Activated CD4-positive, CD25-positive, alpha-beta regulatory T cell treated with anti-CD3 and anti-CD28 coated beads, Interleukin-2, amount 50 U/mL, for 24 hours (primary cell): ENCODE results near the gene FBXO42.
A peak's percentile ranks its signal among the peaks of the same experiment; 100 is the strongest.

Experiments used
- ATAC-seq, 2 donors: fragments of 150-1000 bp; cut with Tn5 transposase; one replicate each; pipeline ENCODE4 v1.10.0; 2021; ENCODE audit warnings: mild to moderate bottlenecking in 1 of 2, moderate library complexity in 1 of 2

Gene FBXO42

GRCh38 chr1:16351994-16352841 lies at the start of gene FBXO42:
Gene FBXO42, minus strand, starts transcription at chr1:16352480. Its CDS starts 37,062 bp downstream, at chr1:16315418.
- ATAC-seq: peak; percentile 93 to 97

DNA sequence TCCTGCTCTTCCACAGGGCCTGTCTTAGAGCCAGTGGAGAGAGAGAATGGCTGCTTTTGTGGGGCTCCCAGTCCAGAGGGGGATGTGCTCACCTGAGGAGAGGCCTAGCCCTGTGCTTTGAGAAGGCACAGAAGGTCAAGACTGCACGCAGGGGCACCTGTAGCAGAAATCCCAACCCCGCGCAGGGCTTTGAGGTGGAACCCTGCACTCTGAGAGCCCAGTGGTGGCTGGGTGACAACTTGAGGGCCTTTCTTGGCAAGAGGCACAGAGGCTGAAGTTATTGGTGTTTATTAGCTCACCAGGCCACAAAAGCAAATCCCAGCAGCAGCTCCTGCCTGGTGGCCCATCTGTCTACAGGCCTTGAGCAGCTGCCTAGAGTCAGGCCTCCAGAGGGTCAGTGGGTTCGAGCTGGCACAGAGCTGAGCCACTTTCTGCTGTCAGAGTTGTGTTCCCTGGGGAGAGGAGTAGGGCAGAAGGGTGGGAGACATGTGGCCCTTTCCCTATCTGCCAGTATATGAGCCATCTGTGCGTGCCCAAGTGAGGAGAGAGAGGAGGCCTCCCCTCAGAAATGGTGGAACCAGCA lies 46.2 kb upstream of the FBXO42 start:
- ATAC-seq: no peak

GRCh38 chr1:16397120-16397519 lies 44.8 kb upstream of the FBXO42 start:
- ATAC-seq: no peak

DNA sequence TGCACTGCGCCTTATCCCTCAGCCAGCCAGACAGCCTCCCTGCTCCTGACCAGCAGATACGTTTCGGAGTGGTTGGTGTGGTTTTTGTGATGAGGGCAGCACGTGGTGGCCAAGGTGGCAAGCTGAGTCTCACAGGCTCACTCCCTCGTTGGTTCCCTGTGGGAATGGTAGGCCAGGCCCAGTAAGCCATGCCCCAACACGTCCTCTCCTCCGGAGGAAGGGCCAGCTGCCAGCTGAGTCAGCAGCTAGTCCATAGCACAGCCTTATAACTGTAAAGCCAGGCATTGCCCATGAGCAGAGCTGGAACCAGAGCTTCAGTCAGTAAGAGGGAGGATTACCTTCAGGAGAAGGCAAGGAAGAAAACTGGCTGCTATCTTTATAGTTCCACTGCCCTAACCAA lies 44.3 kb upstream of the FBXO42 start:
- ATAC-seq: no peak

DNA sequence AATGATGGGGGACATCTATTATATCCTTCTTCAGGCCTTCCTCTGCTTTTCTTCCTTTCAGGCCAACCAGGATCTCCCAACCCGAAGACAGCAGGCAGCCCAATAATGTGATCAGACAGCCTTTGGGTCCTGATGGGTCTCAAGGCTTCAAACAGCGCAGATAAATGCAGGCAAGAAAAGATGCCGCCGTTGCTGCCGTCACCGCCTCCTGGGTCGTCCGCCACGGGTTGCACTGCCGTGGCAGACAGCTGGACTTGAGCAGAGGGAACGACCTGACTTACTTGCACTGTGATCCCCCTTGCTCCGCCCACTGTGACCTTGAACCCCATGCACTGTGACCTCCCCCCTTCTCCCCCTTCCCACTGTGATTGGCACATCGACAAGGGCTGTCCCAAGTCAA lies 42.7 kb upstream of the FBXO42 start:
- ATAC-seq: no peak

DNA sequence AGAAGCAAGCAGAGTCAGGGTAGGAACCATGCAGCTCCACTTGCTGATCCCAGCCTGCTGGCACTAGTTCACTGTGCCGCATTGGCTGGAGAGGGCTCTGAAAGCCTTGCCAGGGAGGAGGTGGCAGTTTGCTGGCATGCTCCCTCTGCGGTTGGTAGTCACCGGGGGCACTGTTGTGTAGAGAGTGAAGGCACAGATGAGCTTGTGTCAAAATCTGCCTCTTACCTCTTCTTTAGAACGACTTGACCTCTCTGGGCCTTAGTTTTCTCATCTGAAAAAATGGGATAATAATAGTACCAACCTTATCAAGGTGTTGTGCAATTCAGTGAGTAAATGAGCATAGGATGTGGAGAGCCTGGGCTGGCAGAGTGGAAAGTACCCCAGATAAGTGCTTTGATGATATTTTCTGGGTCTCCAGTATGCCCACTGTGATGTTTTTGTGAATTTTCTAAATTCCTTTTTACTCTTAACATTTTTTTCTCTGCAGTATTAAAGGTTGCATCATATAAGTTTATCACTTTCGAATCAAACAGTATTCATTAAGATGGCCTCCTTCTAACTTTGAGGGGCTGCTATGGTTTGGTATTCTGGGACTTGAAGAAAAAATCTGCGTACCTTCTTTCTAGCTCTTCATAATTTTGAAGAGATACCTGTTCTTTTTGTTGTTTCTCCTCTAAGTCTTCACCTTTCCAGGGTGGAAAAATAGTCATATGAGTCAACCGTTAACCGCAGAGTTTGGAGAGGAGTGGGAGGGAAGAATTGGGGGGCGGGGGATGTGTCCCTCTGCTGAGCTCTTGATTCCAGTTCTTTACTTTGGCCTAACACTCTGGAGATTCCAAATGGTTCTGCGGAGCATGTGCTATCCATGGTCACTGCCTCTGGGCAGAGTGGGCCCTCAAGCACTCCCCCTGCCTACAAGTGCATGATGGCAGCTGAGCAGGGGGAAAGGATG lies 41.6 kb upstream of the FBXO42 start:
- no peak for ATAC-seq

DNA sequence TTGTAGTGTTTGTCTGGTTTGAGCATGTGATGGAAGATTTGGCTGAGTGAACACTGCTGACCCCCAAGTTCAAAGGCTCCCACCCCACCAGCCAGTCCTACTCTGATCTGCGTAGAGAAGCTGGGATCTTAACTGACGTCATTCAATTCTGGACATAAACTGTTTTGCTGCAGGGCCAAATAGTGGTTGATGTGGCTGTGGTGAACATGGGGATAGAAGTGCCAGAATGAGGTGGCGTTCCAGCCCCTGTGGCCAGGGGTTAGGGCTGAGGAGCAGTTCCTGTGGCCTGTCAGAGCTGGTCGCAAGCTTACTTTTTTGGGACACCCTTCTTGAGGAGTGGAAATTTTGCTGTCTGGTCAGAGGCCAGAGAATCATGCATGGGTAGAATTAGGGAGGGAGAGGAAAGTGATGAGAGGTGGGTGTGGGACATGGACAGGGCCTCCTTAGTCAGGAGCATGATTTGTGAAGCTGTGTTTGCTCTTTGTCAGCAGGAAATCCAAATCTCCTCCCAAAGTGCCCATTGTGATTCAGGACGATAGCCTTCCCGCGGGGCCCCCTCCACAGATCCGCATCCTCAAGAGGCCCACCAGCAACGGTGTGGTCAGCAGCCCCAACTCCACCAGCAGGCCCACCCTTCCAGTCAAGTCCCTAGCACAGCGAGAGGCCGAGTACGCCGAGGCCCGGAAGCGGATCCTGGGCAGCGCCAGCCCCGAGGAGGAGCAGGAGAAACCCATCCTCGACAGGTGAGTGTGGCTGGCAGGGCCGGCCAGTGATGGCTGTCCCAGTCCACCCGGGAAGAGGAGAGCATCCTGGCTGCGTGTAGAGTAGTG lies 40.7 kb upstream of the FBXO42 start:
- ATAC-seq: no peak

- no peak for ATAC-seq
Measured at GRCh38 chr1:16391411-16391810, 39.1 kb upstream of the FBXO42 start.

- ATAC-seq: peak; percentile 33 to 37
Measured at GRCh38 chr1:16387201-16388188, 35.2 kb upstream of the FBXO42 start.

- ATAC-seq: peak in 1 of 2 donors; percentile 38
Measured at GRCh38 chr1:16386454-16387113, 34.3 kb upstream of the FBXO42 start.

DNA sequence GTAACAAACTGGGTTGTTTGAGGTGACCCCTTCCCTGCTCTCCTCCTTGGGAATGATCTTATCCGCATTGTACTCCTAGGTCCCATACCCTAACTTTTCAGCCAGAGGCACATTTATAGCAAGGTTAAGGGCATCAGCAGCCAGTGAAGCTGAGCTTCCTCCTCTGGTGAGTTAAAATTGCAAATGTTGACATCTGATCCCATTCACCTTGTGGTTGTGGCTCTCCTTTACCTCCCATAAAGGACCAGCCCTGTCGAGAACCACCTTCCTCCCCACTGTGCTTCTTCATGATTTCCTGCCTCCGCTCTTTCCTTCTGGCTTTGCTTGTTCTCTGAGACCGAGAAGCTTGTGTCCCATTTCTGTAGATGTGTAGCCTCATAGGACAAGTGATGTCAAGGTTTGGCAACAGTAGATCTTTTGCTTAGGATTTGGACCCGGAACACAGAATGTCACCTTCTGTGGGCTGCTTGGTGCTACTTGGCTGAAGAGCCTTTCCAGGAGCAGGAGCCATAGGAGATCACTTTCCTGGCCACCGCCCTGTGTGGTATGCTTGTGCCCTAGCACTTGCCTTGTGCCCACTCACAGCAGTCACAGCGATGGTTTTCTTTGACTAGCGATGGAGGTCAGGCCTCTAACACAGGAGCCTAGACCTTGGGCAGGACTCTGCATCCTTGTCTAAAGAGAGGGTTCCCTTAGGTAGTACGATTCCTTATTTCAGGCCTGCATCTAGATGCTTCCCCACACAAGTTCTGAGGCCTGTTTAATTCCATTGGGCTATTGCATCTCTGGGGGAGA lies 33.6 kb upstream of the FBXO42 start:
- no peak for ATAC-seq

DNA sequence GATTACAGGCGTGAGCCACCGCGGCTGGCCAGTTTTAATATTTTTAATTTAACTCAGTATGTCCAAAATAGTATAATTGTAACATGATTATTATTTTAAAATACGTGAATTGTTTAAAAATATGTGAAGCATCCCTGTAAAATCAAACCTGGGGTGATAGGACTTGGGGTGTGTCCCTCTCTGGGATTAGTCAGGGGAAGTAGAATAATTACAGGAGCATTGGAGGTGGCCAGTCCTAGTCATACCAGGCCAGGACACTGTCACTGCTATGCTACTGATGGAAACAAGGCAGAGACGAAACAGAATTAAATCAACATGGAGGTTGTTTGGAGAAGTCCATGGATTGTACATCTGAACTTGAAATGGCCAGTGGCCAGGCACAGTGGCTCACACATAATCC lies 31.6 kb upstream of the FBXO42 start:
- no peak for ATAC-seq

- no peak for ATAC-seq
Measured at GRCh38 chr1:16380868-16381267, 28.6 kb upstream of the FBXO42 start.

DNA sequence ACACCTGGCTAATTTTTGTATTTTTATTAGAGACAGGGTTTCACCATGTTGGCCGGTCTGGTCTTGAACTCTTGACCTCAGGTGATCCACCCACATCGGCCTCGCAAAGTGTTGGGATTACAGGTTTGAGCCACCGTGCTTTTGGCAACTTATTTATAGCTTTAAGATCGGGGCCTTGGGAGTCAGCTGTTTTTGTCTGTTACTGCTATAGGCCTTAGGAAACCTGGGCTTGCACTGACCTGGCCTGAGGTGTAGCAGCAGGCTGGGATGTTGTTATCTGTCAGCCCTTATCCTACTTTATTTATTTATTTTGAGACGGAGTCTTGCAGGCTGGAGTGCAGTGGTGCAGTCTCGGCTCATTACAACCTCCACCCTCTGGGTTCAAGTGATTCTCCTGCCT lies 26.2 kb upstream of the FBXO42 start:
- no peak for ATAC-seq

- ATAC-seq: no peak
Measured at GRCh38 chr1:16376971-16377370, 24.7 kb upstream of the FBXO42 start.

DNA sequence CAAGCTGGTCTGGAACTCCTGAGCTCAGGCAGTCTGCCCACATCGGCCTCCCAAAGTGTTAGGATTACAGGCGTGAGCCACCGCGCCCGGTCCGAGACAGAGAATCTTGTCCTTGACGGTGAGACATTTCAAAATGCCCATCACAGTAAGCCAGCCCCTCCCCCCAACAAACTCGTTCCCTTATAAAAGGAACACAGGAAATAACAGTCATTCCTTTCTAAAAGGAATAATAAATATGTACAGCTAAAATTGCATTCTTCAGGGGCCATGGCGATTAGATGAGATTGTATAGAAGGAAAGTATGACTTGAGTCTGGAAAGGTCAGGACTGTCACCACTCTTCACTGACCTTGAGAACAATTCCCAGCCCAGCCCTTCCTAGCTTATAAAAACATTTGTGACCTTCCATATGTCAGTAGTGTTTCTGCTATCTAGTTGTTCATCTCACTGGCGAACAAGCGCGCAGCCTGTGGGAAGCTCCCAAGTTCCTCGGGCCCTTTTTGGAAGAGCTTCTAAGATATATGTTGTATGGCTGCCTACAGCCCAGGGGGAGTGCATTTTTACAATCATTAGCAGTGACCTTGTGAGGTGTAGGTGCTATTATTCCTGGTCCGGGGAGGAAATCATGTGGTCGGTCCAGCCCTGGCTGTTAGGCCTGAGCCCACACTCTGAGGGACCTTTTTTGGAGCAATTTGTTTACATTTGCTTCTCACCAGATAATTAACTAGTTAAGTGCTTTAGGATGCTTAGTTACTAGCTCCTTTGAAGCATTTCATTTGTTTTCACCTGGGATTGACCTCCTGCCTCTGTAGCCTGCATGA lies 23.5 kb upstream of the FBXO42 start:
- ATAC-seq: no peak

DNA sequence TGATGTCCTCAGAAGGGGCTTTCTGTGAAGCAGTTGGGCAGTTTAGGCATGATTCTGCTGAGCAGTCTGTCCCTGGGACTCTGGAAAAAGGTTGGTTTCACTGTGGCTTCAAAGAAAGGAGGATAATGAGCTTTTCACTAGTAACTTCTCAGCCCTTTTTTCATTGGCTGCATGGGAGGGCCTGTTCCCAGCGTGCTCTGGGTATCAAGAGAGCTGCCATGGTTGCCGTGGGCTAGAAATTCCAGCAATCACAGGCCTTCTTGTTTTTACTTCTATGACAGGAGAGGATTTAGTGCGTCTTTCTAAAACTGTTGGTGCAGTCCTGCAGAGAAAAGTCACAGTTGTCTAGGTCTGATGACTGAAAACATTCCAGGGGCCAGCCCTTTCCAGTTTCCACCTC lies 22.0 kb upstream of the FBXO42 start:
- no peak for ATAC-seq

GRCh38 chr1:16372535-16373285 lies 20.4 kb upstream of the FBXO42 start:
- no peak for ATAC-seq
